HUES48 (cell line): ENCODE results near the gene IPPK.

Experiments used
- H3K27ac ChIP-seq: one replicate; pipeline ENCODE4 v1.7.0; 2013; ENCODE audit warnings: low read depth, low read length, inconsistent platforms
- H3K27me3 ChIP-seq: 2 replicates; pipeline ENCODE4 v1.6.1; 2013; ENCODE audit warnings: mild to moderate bottlenecking, low read length; ENCODE audit not compliant: control insufficient read depth, insufficient read depth
- H3K36me3 ChIP-seq: 2 replicates; pipeline ENCODE4 v1.6.1; 2013; ENCODE audit warnings: low read length; ENCODE audit not compliant: control insufficient read depth, insufficient read depth
- H3K4me1 ChIP-seq: 2 replicates; pipeline ENCODE4 v1.6.1; 2013; ENCODE audit warnings: mild to moderate bottlenecking, low read length; ENCODE audit not compliant: control insufficient read depth, insufficient read depth
- H3K4me3 ChIP-seq: 2 replicates; pipeline ENCODE4 v1.5.1; 2013; ENCODE audit warnings: mild to moderate bottlenecking, low read depth, low read length
- H3K9ac ChIP-seq: 2 replicates; pipeline ENCODE4 v1.6.1; 2013; ENCODE audit warnings: mild to moderate bottlenecking, low read depth, low read length, moderate library complexity
- H3K9me3 ChIP-seq: 2 replicates; pipeline ENCODE4 v1.6.1; 2013; ENCODE audit warnings: low read length; ENCODE audit not compliant: control insufficient read depth, insufficient read depth

The IPPK gene

DNA sequence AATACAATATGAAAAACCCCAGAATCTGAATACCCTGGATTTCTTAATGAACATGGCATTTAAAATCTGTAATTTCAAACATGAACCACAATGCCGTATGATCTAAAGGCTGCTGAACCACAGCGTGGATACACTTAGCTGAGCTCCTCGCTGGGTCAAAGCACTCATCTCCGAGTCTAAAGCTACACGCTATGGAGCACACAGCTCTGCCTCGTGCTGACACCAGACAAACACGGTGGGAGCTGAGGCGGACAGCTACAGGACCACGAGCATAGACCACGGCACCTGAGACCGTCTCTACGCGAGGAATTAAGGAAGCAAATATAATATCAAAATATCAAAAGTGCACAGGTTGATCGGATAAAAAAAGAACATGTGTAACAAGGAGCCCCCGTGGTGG lies 42.8 kb upstream of the IPPK start:
- Histone ChIP-seq H3K9ac (no peak overlapping the region), H3K36me3 (peaks cover 77% of the 10 kb centered on the region), H3K27me3 (no peaks in the 10 kb centered on the region), H3K9me3 (no peaks in the 10 kb centered on the region), H3K27ac (no peak overlapping the region), H3K4me1 (no peaks in the 10 kb centered on the region), H3K4me3 (no peak overlapping the region)

DNA sequence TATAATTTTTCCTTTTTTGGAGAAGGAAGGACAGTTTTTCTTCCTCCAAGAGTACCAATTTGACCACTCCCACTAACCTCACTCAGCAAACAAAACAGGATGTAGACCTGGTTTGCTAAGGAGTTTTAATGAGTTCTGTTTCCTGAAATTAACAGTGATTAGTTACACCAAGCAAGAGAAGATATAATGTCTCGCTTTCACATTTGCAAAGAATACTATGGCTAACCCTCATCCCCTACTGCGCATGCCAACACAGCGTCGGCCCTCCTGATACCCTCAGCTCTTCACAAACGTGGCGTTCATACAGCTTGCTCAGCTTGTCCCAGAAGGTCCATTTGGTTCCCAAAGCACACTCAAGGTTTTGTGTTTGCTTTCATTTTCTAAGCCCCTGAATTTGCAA lies 41.9 kb upstream of the IPPK start:
- no peaks in the 10 kb centered on the region for H3K4me1 ChIP-seq
- no peak overlapping the region for H3K9ac ChIP-seq
- H3K4me3 ChIP-seq = no peak overlapping the region
- H3K9me3 ChIP-seq = no peaks in the 10 kb centered on the region
- no peak overlapping the region for H3K27ac ChIP-seq
- H3K36me3 ChIP-seq = peaks cover 68% of the 10 kb centered on the region
- no peaks in the 10 kb centered on the region for H3K27me3 ChIP-seq

DNA sequence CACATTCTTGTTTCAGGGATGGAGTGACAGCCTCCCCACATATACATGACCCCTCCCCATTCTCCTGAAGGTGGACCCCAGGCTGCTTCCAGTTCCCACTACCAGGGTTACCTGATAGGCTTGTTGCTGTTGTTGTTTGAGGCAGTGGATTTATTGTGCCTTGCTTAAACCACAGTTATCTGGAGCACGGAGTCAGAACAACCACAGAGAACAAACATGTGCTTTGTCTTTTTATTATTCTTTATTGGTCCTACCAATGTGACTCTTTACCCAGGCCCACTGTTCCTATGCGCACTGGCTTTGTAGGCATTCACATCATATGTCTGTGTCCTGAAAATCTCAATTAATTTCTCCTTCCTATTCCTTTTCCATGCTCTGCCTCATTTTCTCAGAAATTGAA lies 41.2 kb upstream of the IPPK start:
- no peaks in the 10 kb centered on the region for H3K9me3 ChIP-seq
- no peak overlapping the region for H3K4me3 ChIP-seq
- H3K4me1 ChIP-seq = no peaks in the 10 kb centered on the region
- H3K27ac ChIP-seq = no peak overlapping the region
- H3K9ac ChIP-seq = no peak overlapping the region
- peaks cover 66% of the 10 kb centered on the region for H3K36me3 ChIP-seq
- H3K27me3 ChIP-seq = no peaks in the 10 kb centered on the region

DNA sequence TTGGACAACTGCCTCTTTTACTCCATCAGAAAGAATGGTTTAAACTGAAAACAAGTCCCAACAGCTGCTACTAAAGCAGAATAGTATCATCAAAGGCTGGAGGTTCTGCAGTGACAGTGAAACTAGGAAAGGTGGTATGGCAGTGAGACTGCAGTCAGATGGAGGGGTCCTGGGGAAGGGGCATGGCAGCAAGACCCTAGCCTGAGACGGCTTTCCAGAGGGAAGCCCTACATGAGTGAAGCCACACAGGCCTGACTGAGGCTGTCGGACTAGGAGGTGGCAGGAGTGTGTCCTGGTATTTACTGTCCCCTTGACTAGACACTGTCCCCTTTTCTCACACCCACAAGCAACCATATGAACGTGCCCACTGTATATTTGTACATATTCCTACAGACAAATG lies 40.4 kb upstream of the IPPK start:
- no peaks in the 10 kb centered on the region for H3K4me1 ChIP-seq
- no peak overlapping the region for H3K9ac ChIP-seq
- no peak overlapping the region for H3K4me3 ChIP-seq
- no peaks in the 10 kb centered on the region for H3K27me3 ChIP-seq
- H3K9me3 ChIP-seq = no peaks in the 10 kb centered on the region
- H3K36me3 ChIP-seq = peaks cover 58% of the 10 kb centered on the region
- H3K27ac ChIP-seq = no peak overlapping the region

GRCh38 chr9:92709954-92710353 lies 40.0 kb upstream of the IPPK start:
- Histone ChIP-seq H3K4me3 (no peak overlapping the region), H3K4me1 (no peaks in the 10 kb centered on the region), H3K27me3 (no peaks in the 10 kb centered on the region), H3K9me3 (no peaks in the 10 kb centered on the region), H3K27ac (no peak overlapping the region), H3K36me3 (peaks cover 54% of the 10 kb centered on the region), H3K9ac (no peak overlapping the region)

GRCh38 chr9:92709240-92709639 lies 39.3 kb upstream of the IPPK start:
- H3K36me3 ChIP-seq = peaks cover 47% of the 10 kb centered on the region
- H3K9ac ChIP-seq = no peak overlapping the region
- H3K27me3 ChIP-seq = no peaks in the 10 kb centered on the region
- H3K27ac ChIP-seq = no peak overlapping the region
- no peaks in the 10 kb centered on the region for H3K4me1 ChIP-seq
- H3K4me3 ChIP-seq = no peak overlapping the region
- no peaks in the 10 kb centered on the region for H3K9me3 ChIP-seq

GRCh38 chr9:92707530-92707929 lies 37.6 kb upstream of the IPPK start:
- H3K27me3 ChIP-seq = no peaks in the 10 kb centered on the region
- no peaks in the 10 kb centered on the region for H3K9me3 ChIP-seq
- no peaks in the 10 kb centered on the region for H3K4me1 ChIP-seq
- no peak overlapping the region for H3K4me3 ChIP-seq
- H3K36me3 ChIP-seq = peaks cover 30% of the 10 kb centered on the region
- H3K9ac ChIP-seq = no peak overlapping the region
- no peak overlapping the region for H3K27ac ChIP-seq

- no peaks in the 10 kb centered on the region for H3K27me3 ChIP-seq
- no peak overlapping the region for H3K4me3 ChIP-seq
- H3K9me3 ChIP-seq = no peaks in the 10 kb centered on the region
- H3K27ac ChIP-seq = no peak overlapping the region
- no peaks in the 10 kb centered on the region for H3K4me1 ChIP-seq
- H3K9ac ChIP-seq = no peak overlapping the region
- H3K36me3 ChIP-seq = peaks cover 19% of the 10 kb centered on the region
Measured at GRCh38 chr9:92706218-92706940, 36.4 kb upstream of the IPPK start.

GRCh38 chr9:92704528-92704927 lies 34.6 kb upstream of the IPPK start:
- Histone ChIP-seq H3K4me3 (no peak overlapping the region), H3K36me3 (peaks cover 3% of the 10 kb centered on the region; the same call in 1 of the 2 replicates)

DNA sequence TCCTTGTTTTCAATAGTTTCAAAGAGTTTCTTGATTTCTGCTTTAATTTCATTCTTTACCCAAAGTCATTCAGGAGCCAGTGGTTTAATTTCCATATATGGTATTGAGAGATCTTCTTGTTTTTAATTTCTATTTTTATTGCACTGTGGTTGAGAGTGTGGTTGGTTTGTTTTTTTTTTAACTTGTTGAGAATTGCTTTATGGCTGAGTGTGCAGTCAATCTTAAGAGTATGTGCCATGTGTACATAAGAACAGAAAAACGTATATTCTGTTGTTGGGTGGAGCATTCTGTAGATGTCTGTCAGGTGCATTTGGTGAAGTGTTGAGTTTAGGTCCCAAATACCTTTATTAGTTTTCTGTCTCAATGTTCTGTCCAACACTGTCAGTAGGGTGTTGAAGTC lies 26.7 kb upstream of the IPPK start:
- Histone ChIP-seq H3K9ac (no peak overlapping the region), H3K36me3 (no peaks in the 10 kb centered on the region), H3K9me3 (0 out of 2 replicates have a peak, but pooled peaks cover 6% of the 10 kb centered on the region), H3K4me1 (no peaks in the 10 kb centered on the region), H3K27ac (no peak overlapping the region), H3K27me3 (no peaks in the 10 kb centered on the region), H3K4me3 (no peak overlapping the region)

More at GRCh38 chr9:92704528-92704927, 34.6 kb upstream of the IPPK start:
- no peak overlapping the region for H3K27ac ChIP-seq
- no peaks in the 10 kb centered on the region for H3K9me3 ChIP-seq
- no peaks in the 10 kb centered on the region for H3K27me3 ChIP-seq
- H3K9ac ChIP-seq = no peak overlapping the region
- no peaks in the 10 kb centered on the region for H3K4me1 ChIP-seq

DNA sequence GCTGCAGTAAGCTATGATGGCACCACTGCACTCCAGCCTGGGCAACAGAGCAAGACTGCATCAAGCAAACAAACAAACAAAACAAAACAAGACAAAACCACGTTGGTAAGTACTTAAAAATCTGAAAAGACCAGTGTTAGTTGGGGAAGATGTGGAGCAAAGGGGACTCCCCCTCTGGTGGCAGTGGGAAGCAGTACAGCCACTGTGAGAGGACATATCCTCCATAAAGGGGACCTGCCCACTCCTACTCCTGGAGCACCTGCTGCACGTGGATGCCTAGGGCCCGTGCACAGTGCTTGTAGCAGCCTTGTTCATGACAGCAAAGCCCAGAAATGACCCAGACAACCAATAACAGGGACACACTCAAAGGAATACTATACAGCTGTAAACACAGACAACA lies 17.0 kb upstream of the IPPK start:
- Histone ChIP-seq H3K4me3 (no peak overlapping the region), H3K36me3 (no peaks in the 10 kb centered on the region), H3K9ac (no peak overlapping the region), H3K4me1 (no peaks in the 10 kb centered on the region), H3K27ac (no peak overlapping the region), H3K27me3 (no peaks in the 10 kb centered on the region), H3K9me3 (no peaks in the 10 kb centered on the region)
